Activated CD4-positive, alpha-beta memory T cell treated with anti-CD3 and anti-CD28 coated beads for 36 hours (primary cell): ENCODE measurements around the gene PFDN5. TPM values are rescaled to one million over a fixed set of nuclear protein-coding genes. Genes with fewer than 3 reads are reported as not detected.
A peak's percentile ranks its signal among the peaks of the same experiment; 100 is the strongest.

Experiments used
- CTCF ChIA-PET: fragments of 350-600 bp; sonication (Branson Sonifier 250); formaldehyde crosslinking; loops from one replicate; lab custom pipeline; 2021; ENCODE audit warnings: antibody characterized with exemption, inconsistent platforms; lab: Charles Lee
- POLR2A ChIA-PET: fragments of 350-600 bp; sonication (Branson Sonifier 250); formaldehyde crosslinking; loops from one replicate; lab custom pipeline; 2021; ENCODE audit warnings: antibody characterized with exemption; lab: Charles Lee
- DNase-seq: peaks from one replicate; pipeline ENCODE4 v3.0.0-alpha.2; 2020
- H3K27ac Mint-ChIP-seq: one replicate; pipeline ENCODE4 v1.8.0; 2021; ENCODE audit warnings: mixed read lengths
- H3K27me3 Mint-ChIP-seq: one replicate; pipeline ENCODE4 v1.8.0; 2021; ENCODE audit warnings: mixed read lengths
- H3K36me3 Mint-ChIP-seq: one replicate; pipeline ENCODE4 v1.8.0; 2021; ENCODE audit warnings: mixed read lengths
- H3K4me1 Mint-ChIP-seq: one replicate; pipeline ENCODE4 v1.8.0; 2021; ENCODE audit warnings: low read depth, mixed read lengths
- H3K4me3 Mint-ChIP-seq: one replicate; pipeline ENCODE4 v1.8.0; 2021; ENCODE audit warnings: mild to moderate bottlenecking, mixed read lengths
- H3K9me3 Mint-ChIP-seq: one replicate; pipeline ENCODE4 v1.8.0; 2021; ENCODE audit warnings: mixed read lengths
- intact Hi-C: fragments of 100-400 bp; cut with micrococcal nuclease; formaldehyde crosslinking; loops from one replicate; pipeline ENCODE4 v1.15.1; 2023
- total RNA-seq, 2 experiments: library from RNA; stranded (reverse); gene quantifications; one replicate each; pipeline ENCODE4 v1.2.3, GENCODE V29; 2021

Gene PFDN5
- total RNA-seq, 2 experiments from 2014 or later, result 354 to 359 TPM

- Mint-ChIP-seq H3K27ac (peak overlapping the region; percentile 95), H3K4me3 (peak overlapping the region; percentile 97), H3K4me1 (peaks cover 36% of the 10 kb centered on the region), H3K27me3 (no peaks in the 10 kb centered on the region), H3K36me3 (peaks cover 34% of the 10 kb centered on the region), H3K9me3 (no peaks in the 10 kb centered on the region)
- ChIA-PET CTCF (interaction anchor here (0.6 to 6.0 kb wide), 24 partner anchors 8 to 276 kb away, joined by 3 to 109 read pairs (median 6); partner anchors contain the start of genes AAAS, CSAD, ITGB7 and MYG1), POLR2A (interaction anchor here (0.5 to 3.2 kb wide), 21 partner anchors 9 to 110 kb away, joined by 3 to 24 read pairs (median 4); partner anchors contain the start of genes AAAS, CSAD, MYG1 and PFDN5)
- intact Hi-C loops, result loop anchor here (1.0 kb wide), 1 partner anchor 15 kb away; a partner anchor contains a TSS
- peak; percentile 69 for DNase-seq
Measured at GRCh38 chr12:53267306-53267998, 27.9 kb upstream of the PFDN5 start.

GRCh38 chr12:53267999-53268629 is 27.2 kb upstream of the PFDN5 start, which contains the start of gene ESPL1:
Gene ESPL1 (plus strand): TSS chr12:53268299. CDS start chr12:53268767, 468 bp downstream.
- H3K4me1 Mint-ChIP-seq, result peaks cover 36% of the 10 kb centered on the region
- H3K27ac Mint-ChIP-seq, result peak within 1 kb of the TSS; percentile 95
- no peaks in the 10 kb centered on the region for H3K27me3 Mint-ChIP-seq

GRCh38 chr12:53268630-53269562 is 26.4 kb upstream of the PFDN5 start:
- no peaks in the 10 kb centered on the region for H3K27me3 Mint-ChIP-seq
- no peak for DNase-seq
- peaks cover 36% of the 10 kb centered on the region for H3K4me1 Mint-ChIP-seq
- ChIA-PET CTCF (interaction anchor here (0.8 to 6.0 kb wide), 18 partner anchors 11 to 170 kb away, joined by 3 to 109 read pairs (median 8); partner anchors contain the start of genes AAAS, CSAD, MYG1 and ZNF740), POLR2A (interaction anchor here (0.9 to 3.2 kb wide), 14 partner anchors 8 to 88 kb away, joined by 3 to 17 read pairs (median 6); partner anchors contain the start of genes AAAS, CSAD, MYG1 and PFDN5)
- intact Hi-C loops, result loop anchor here (1.0 kb wide), 4 partner anchors 26 to 89 kb away; partner anchors contain the start of genes AAAS, CSAD, PFDN5 and ZNF740
- peaks cover 40% of the 10 kb centered on the region for H3K36me3 Mint-ChIP-seq
- peak overlapping the region; percentile 97 for H3K4me3 Mint-ChIP-seq
- H3K9me3 Mint-ChIP-seq, result no peaks in the 10 kb centered on the region
- peak overlapping the region; percentile 95 for H3K27ac Mint-ChIP-seq

More at GRCh38 chr12:53267999-53268629, 27.2 kb upstream of the PFDN5 start, which contains the start of gene ESPL1:
- H3K36me3 Mint-ChIP-seq, result peaks cover 37% of the 10 kb centered on the region
- ChIA-PET CTCF (interaction anchor here (0.6 to 6.0 kb wide), 25 partner anchors 9 to 240 kb away, joined by 3 to 109 read pairs (median 6); partner anchors contain the start of genes AAAS, CSAD, ITGB7 and MYG1), POLR2A (interaction anchor here (0.5 to 3.2 kb wide), 24 partner anchors 8 to 111 kb away, joined by 3 to 24 read pairs (median 4); partner anchors contain the start of genes AAAS, CSAD, MYG1 and PFDN5)
- H3K9me3 Mint-ChIP-seq, result no peaks in the 10 kb centered on the region
- peak within 1 kb of the TSS; percentile 97 for H3K4me3 Mint-ChIP-seq
- intact Hi-C loops, result loop anchor here (1.0 kb wide), 5 partner anchors 16 to 88 kb away; partner anchors contain the start of genes AAAS, CSAD, PFDN5 and ZNF740
- peak; percentile 93 for DNase-seq

GRCh38 chr12:53274445-53274844 is 20.9 kb upstream of the PFDN5 start:
- Mint-ChIP-seq H3K36me3 (peaks cover 59% of the 10 kb centered on the region), H3K9me3 (no peaks in the 10 kb centered on the region), H3K27ac (no peak overlapping the region), H3K4me3 (no peak overlapping the region), H3K27me3 (no peaks in the 10 kb centered on the region), H3K4me1 (peaks cover 15% of the 10 kb centered on the region)
- CTCF ChIA-PET, result interaction anchor here (1.0 kb wide), 1 partner anchor 12 kb away, joined by 3 read pairs; no protein-coding TSS in a partner anchor
- no peak for DNase-seq
- intact Hi-C loops, result no loop called here
- POLR2A ChIA-PET, result interaction anchor here (0.6 kb wide), 1 partner anchor 55 kb away, joined by 3 read pairs; no protein-coding TSS in a partner anchor

GRCh38 chr12:53276511-53276910 is 18.8 kb upstream of the PFDN5 start:
- no peak for DNase-seq
- H3K4me3 Mint-ChIP-seq, result no peak overlapping the region
- H3K27ac Mint-ChIP-seq, result no peak overlapping the region
- POLR2A ChIA-PET, result interaction anchor here (0.8 kb wide), 1 partner anchor 8 kb away, joined by 3 read pairs; no protein-coding TSS in a partner anchor
- no peaks in the 10 kb centered on the region for H3K9me3 Mint-ChIP-seq
- CTCF ChIA-PET, result interaction anchor here (0.6 kb wide), 1 partner anchor 8 kb away, joined by 3 read pairs; no protein-coding TSS in a partner anchor
- intact Hi-C loops, result no loop called here
- peaks cover 3% of the 10 kb centered on the region for H3K4me1 Mint-ChIP-seq
- no peaks in the 10 kb centered on the region for H3K27me3 Mint-ChIP-seq
- H3K36me3 Mint-ChIP-seq, result peaks cover 53% of the 10 kb centered on the region

GRCh38 chr12:53277981-53278380 is 17.4 kb upstream of the PFDN5 start:
- Mint-ChIP-seq H3K36me3 (peaks cover 55% of the 10 kb centered on the region), H3K4me1 (no peaks in the 10 kb centered on the region), H3K9me3 (no peaks in the 10 kb centered on the region), H3K27ac (no peak overlapping the region), H3K27me3 (no peaks in the 10 kb centered on the region), H3K4me3 (no peak overlapping the region)
- no peak for DNase-seq
- intact Hi-C loops, result no loop called here
- CTCF ChIA-PET, result interaction anchor here (0.5 to 1.7 kb wide), 7 partner anchors 9 to 195 kb away, joined by 3 to 8 read pairs (median 4); no protein-coding TSS in a partner anchor
- POLR2A ChIA-PET, result interaction anchor here (1.7 to 3.4 kb wide), 3 partner anchors 9 to 21 kb away, joined by 4 to 17 read pairs (median 8); partner anchors contain the start of genes ESPL1 and MYG1

- ChIA-PET POLR2A (interaction anchor here (1.7 to 3.4 kb wide), 3 partner anchors 11 to 20 kb away, joined by 4 to 17 read pairs (median 8); partner anchors contain the start of genes ESPL1 and MYG1), CTCF (interaction anchor here (1.2 to 2.1 kb wide), 3 partner anchors 9 to 65 kb away, joined by 4 to 7 read pairs (median 5); no protein-coding TSS in a partner anchor)
- intact Hi-C loops, result no loop called here
- Mint-ChIP-seq H3K27me3 (no peaks in the 10 kb centered on the region), H3K27ac (no peak overlapping the region), H3K9me3 (no peaks in the 10 kb centered on the region), H3K36me3 (peaks cover 60% of the 10 kb centered on the region), H3K4me3 (no peak overlapping the region), H3K4me1 (no peaks in the 10 kb centered on the region)
- no peak for DNase-seq
Measured at GRCh38 chr12:53279283-53279869, 16.0 kb upstream of the PFDN5 start.

GRCh38 chr12:53279888-53280498 is 15.3 kb upstream of the PFDN5 start:
- no peak for DNase-seq
- CTCF ChIA-PET, result interaction anchor here (1.2 to 2.1 kb wide), 3 partner anchors 8 to 66 kb away, joined by 4 to 7 read pairs (median 5); no protein-coding TSS in a partner anchor
- H3K27me3 Mint-ChIP-seq, result no peaks in the 10 kb centered on the region
- H3K36me3 Mint-ChIP-seq, result peaks cover 56% of the 10 kb centered on the region
- no peaks in the 10 kb centered on the region for H3K9me3 Mint-ChIP-seq
- H3K4me3 Mint-ChIP-seq, result no peak overlapping the region
- POLR2A ChIA-PET, result interaction anchor here (2.7 to 3.4 kb wide), 2 partner anchors 11 kb away, joined by 8 to 17 read pairs; partner anchors contain the start of gene ESPL1
- no peaks in the 10 kb centered on the region for H3K4me1 Mint-ChIP-seq
- no peak overlapping the region for H3K27ac Mint-ChIP-seq
- intact Hi-C loops, result no loop called here

GRCh38 chr12:53286448-53286847 is 8.9 kb upstream of the PFDN5 start:
- Mint-ChIP-seq H3K4me1 (peaks cover 19% of the 10 kb centered on the region), H3K27me3 (no peaks in the 10 kb centered on the region), H3K27ac (no peak overlapping the region), H3K36me3 (peaks cover 61% of the 10 kb centered on the region), H3K4me3 (no peak overlapping the region), H3K9me3 (no peaks in the 10 kb centered on the region)
- no peak for DNase-seq
- ChIA-PET POLR2A (interaction anchor here (1.3 kb wide), 1 partner anchor 88 kb away, joined by 3 read pairs; no protein-coding TSS in a partner anchor), CTCF (interaction anchor here (0.6 to 8.4 kb wide), 10 partner anchors 8 to 275 kb away, joined by 3 to 172 read pairs (median 6); partner anchors contain the start of gene PFDN5)
- intact Hi-C loops, result no loop called here
